ENCODE measurements around the gene PPM1H.

- TF ChIP-seq CTCF (IDR thresholded peaks at IDR 0.05) (no peak), EZH2 (IDR thresholded peaks at IDR 0.05; ENCODE audit: borderline replicate concordance, insufficient read depth, low read depth, low read length, poor library complexity, severe bottlenecking) (no peak)
Observed at GRCh38 chr12:62960324-62960723, 25.4 kb upstream of the PPM1H start.

Measured in B cell (primary cell).